Measurements from ENCODE around the gene COL20A1. TPM values are rescaled to one million over a fixed set of nuclear protein-coding genes. Genes with fewer than 3 reads are reported as not detected.

The COL20A1 gene
- total and polyA plus RNA-seq, 2 of the 13 experiments (the other 11 are each of a cell fraction or from before 2014, with no cell fraction given) = not detected

- peak; percentile 30 for TF ChIP-seq FOXP4 (CRISPR knock-in tag; IDR thresholded peaks at IDR 0.05)
- peak; percentile 83 for TF ChIP-seq CENPT (CRISPR knock-in tag; IDR thresholded peaks at IDR 0.05; ENCODE audit: low read depth)
- no peak for TF ChIP-seq RORA (CRISPR knock-in tag; IDR thresholded peaks at IDR 0.05)
- peak; percentile 61; the same call in 1 of the 2 replicates for TF ChIP-seq SMAD3 (CRISPR knock-in tag; IDR thresholded peaks at IDR 0.05)
- no peak for TF ChIP-seq HOMEZ (CRISPR knock-in tag; IDR thresholded peaks at IDR 0.05; ENCODE audit: low read depth)
- TF ChIP-seq ZNF598 (CRISPR knock-in tag; IDR thresholded peaks at IDR 0.05; ENCODE audit: borderline replicate concordance) = 0 out of 2 replicates have a peak, but pooled peaks have one; percentile 21
- no peak for TF ChIP-seq TCF7 (IDR thresholded peaks at IDR 0.05; ENCODE audit: low read depth)
- TF ChIP-seq ZC3H4 (CRISPR knock-in tag; IDR thresholded peaks at IDR 0.05; ENCODE audit: borderline replicate concordance) = no peak
- no peak for TF ChIP-seq NONO (IDR thresholded peaks at IDR 0.05)
- TF ChIP-seq NONO (CRISPR knock-in tag; conservative IDR thresholded peaks at IDR 0.05) = peak; percentile 78
- peak; percentile 20; the same call in 1 of the 2 replicates for TF ChIP-seq ZNF138 (CRISPR knock-in tag; IDR thresholded peaks at IDR 0.05; ENCODE audit: low read depth)
- no peak for TF ChIP-seq NCOA1 (CRISPR knock-in tag; IDR thresholded peaks at IDR 0.05)
- TF ChIP-seq MXD3 (CRISPR knock-in tag; IDR thresholded peaks at IDR 0.05) = peak; percentile 74; the same call in 1 of the 2 replicates
- no peak for TF ChIP-seq ZNF879 (CRISPR knock-in tag; IDR thresholded peaks at IDR 0.05)
- TF ChIP-seq ZGPAT (CRISPR knock-in tag; IDR thresholded peaks at IDR 0.05) = peak; percentile 68; the same call in 1 of the 2 replicates
- no peak for TF ChIP-seq ZNF230 (CRISPR knock-in tag; IDR thresholded peaks at IDR 0.05)
- no peak for TF ChIP-seq POLR2AphosphoS2 (IDR thresholded peaks at IDR 0.05; ENCODE audit: low read depth, low read length)
- no peak for TF ChIP-seq E2F2 (CRISPR knock-in tag; IDR thresholded peaks at IDR 0.05; ENCODE audit: borderline replicate concordance)
- no peak for TF ChIP-seq TRAFD1 (CRISPR knock-in tag; IDR thresholded peaks at IDR 0.05; ENCODE audit: borderline replicate concordance)
- no peak for TF ChIP-seq ZNF160 (CRISPR knock-in tag; IDR thresholded peaks at IDR 0.05)
- peak; percentile 90 for TF ChIP-seq RBM22 (optimal IDR thresholded peaks at IDR 0.05; ENCODE audit: low read length)
Observed at GRCh38 chr20:63272105-63273058, 20.6 kb upstream of the COL20A1 start, which contains the start of gene ARFGAP1 (continued).
